Measurements from ENCODE around the gene UBE2G1. TPM values are rescaled to one million over a fixed set of nuclear protein-coding genes. Genes with fewer than 3 reads are reported as not detected.

UBE2G1 gene
- total RNA-seq, 1 donor from 2014 or later: 120 TPM

GRCh38 chr17:4235372-4236279, 130.8 kb downstream of the UBE2G1 start:
- TF ChIP-seq, protein P1, sequence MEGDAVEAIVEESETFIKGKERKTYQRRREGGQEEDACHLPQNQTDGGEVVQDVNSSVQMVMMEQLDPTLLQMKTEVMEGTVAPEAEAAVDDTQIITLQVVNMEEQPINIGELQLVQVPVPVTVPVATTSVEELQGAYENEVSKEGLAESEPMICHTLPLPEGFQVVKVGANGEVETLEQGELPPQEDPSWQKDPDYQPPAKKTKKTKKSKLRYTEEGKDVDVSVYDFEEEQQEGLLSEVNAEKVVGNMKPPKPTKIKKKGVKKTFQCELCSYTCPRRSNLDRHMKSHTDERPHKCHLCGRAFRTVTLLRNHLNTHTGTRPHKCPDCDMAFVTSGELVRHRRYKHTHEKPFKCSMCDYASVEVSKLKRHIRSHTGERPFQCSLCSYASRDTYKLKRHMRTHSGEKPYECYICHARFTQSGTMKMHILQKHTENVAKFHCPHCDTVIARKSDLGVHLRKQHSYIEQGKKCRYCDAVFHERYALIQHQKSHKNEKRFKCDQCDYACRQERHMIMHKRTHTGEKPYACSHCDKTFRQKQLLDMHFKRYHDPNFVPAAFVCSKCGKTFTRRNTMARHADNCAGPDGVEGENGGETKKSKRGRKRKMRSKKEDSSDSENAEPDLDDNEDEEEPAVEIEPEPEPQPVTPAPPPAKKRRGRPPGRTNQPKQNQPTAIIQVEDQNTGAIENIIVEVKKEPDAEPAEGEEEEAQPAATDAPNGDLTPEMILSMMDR (IDR thresholded peaks at IDR 0.05; ENCODE audit: partially characterized antibody, unreplicated experiment): no peak
- DNase-seq: no peak
- Mint-ChIP-seq H3K4me3 (ENCODE audit: unreplicated experiment) (no peak overlapping the region), H3K27ac (ENCODE audit: unreplicated experiment) (peak overlapping the region; percentile 15), H3K9me3 (ENCODE audit: unreplicated experiment) (no peaks in the 10 kb centered on the region), H3K4me1 (ENCODE audit: low read depth, unreplicated experiment) (no peaks in the 10 kb centered on the region), H3K36me3 (ENCODE audit: unreplicated experiment) (no peaks in the 10 kb centered on the region), H3K27me3 (ENCODE audit: unreplicated experiment) (no peaks in the 10 kb centered on the region)

GRCh38 chr17:4234401-4234800, 132.1 kb downstream of the UBE2G1 start:
- H3K27ac Mint-ChIP-seq (ENCODE audit: unreplicated experiment): no peak overlapping the region
- no peaks in the 10 kb centered on the region for H3K4me1 Mint-ChIP-seq (ENCODE audit: low read depth, unreplicated experiment)
- H3K27me3 Mint-ChIP-seq (ENCODE audit: unreplicated experiment): no peaks in the 10 kb centered on the region
- TF ChIP-seq, protein P1 (IDR thresholded peaks at IDR 0.05; ENCODE audit: partially characterized antibody, unreplicated experiment): no peak
- no peaks in the 10 kb centered on the region for H3K36me3 Mint-ChIP-seq (ENCODE audit: unreplicated experiment)
- no peak overlapping the region for H3K4me3 Mint-ChIP-seq (ENCODE audit: unreplicated experiment)
- no peaks in the 10 kb centered on the region for H3K9me3 Mint-ChIP-seq (ENCODE audit: unreplicated experiment)
- no peak for DNase-seq

DNA sequence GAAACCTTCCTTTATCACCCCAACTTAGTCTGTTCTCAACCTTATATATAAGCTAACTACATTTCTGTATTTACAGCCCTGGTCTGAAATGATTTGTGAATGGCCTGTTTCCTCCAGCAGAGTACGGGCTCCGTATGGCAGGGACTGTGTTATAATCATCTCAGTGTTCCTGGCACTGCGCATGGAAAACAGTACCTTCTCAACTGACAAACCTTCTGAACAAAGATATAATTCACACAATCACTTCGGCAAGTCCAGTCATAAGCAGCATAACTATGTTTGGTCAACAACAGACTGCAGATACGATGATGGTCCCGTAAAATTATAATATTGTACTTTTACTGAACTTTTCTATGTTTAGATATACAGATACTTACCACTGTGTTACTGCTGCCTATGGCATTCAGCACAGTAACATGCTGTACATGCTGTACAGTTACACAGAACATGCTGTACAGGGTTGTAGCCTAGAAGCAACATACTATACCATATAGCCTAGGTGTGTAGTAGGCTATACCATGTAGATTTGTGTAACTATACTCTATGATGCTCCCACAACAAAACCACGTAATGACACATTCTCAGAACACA, 132.7 kb downstream of the UBE2G1 start:
- no peaks in the 10 kb centered on the region for H3K4me1 Mint-ChIP-seq (ENCODE audit: low read depth, unreplicated experiment)
- no peak for DNase-seq
- H3K4me3 Mint-ChIP-seq (ENCODE audit: unreplicated experiment): no peak overlapping the region
- no peaks in the 10 kb centered on the region for H3K9me3 Mint-ChIP-seq (ENCODE audit: unreplicated experiment)
- H3K36me3 Mint-ChIP-seq (ENCODE audit: unreplicated experiment): no peaks in the 10 kb centered on the region
- H3K27me3 Mint-ChIP-seq (ENCODE audit: unreplicated experiment): no peaks in the 10 kb centered on the region
- H3K27ac Mint-ChIP-seq (ENCODE audit: unreplicated experiment): no peak overlapping the region
- TF ChIP-seq, protein P1 (IDR thresholded peaks at IDR 0.05; ENCODE audit: partially characterized antibody, unreplicated experiment): no peak

DNA sequence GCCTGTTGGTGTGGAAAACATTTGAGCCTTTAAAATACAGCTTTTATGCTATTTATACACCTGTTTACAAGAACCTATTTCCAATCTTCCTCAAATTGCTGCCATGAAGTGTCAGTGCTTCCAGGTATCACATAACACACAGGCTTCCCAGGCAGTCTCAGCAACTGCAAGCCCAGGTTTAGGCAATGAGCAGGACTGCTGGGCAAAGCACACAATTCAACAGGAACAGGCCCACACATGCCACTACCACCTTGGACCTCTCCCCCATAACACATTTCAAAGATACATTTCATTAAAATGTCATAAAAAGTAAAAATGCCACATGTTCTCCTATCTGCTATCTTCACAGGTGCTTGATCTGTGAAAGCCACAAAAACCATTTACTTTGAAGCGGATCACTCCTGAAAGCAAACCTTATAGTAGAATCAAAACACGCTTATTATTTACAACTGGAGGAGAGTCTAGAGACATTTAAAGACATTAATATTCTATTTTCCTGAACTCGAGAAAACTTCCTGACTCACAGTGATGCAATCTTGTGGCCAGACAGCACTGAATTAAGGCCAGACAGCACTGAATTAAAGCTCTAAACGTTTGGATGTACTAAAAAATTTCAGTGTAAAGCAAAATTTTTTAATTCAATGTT, 134.2 kb downstream of the UBE2G1 start:
- Mint-ChIP-seq H3K9me3 (ENCODE audit: unreplicated experiment) (no peaks in the 10 kb centered on the region), H3K27ac (ENCODE audit: unreplicated experiment) (no peak overlapping the region), H3K36me3 (ENCODE audit: unreplicated experiment) (no peaks in the 10 kb centered on the region), H3K4me1 (ENCODE audit: low read depth, unreplicated experiment) (no peaks in the 10 kb centered on the region), H3K27me3 (ENCODE audit: unreplicated experiment) (no peaks in the 10 kb centered on the region), H3K4me3 (ENCODE audit: unreplicated experiment) (no peak overlapping the region)
- TF ChIP-seq, protein P1 (IDR thresholded peaks at IDR 0.05; ENCODE audit: partially characterized antibody, unreplicated experiment): no peak
- DNase-seq: no peak
